Sigmoid colon (tissue), 3 donors: ENCODE results near the gene EPHA1.

Source experiments
- POLR2A ChIP-seq, 2 donors: fragments of 450-650 bp; IDR thresholded peaks; one replicate each; pipeline ENCODE4 v1.6.1; 2016; ENCODE audit warnings: antibody characterized with exemption in 2 of 2, mild to moderate bottlenecking in 2 of 2, moderate library complexity in 2 of 2
- TF ChIP-seq, protein P1 (sequence below), 4 experiments: fragments of 450-650 bp in 3 of 4; fragments of 200-600 bp in 1 of 4; IDR thresholded peaks; one replicate each; pipeline ENCODE4 v1.5.1; 2016 to 2019; ENCODE audit warnings: antibody characterized with exemption in 4 of 4, mild to moderate bottlenecking in 3 of 4, moderate library complexity in 2 of 4

DNA sequence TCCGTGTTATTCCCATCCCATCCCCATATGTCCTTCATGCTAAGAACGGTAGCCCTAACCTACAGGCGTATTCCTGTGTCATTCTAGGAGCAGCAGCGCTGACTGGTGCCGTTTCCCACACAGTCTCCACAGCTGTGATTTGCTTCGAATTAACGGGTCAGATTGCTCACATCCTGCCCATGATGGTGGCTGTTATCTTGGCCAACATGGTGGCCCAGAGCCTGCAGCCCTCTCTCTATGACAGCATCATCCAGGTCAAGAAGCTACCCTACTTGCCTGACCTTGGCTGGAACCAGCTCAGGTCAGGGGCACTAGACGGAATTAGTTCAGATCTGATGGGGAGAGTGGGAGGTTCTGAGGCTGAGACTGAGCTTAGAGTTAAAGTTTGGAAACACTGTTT, 66.8 kb downstream of the EPHA1 start:
- TF ChIP-seq, protein P1, sequence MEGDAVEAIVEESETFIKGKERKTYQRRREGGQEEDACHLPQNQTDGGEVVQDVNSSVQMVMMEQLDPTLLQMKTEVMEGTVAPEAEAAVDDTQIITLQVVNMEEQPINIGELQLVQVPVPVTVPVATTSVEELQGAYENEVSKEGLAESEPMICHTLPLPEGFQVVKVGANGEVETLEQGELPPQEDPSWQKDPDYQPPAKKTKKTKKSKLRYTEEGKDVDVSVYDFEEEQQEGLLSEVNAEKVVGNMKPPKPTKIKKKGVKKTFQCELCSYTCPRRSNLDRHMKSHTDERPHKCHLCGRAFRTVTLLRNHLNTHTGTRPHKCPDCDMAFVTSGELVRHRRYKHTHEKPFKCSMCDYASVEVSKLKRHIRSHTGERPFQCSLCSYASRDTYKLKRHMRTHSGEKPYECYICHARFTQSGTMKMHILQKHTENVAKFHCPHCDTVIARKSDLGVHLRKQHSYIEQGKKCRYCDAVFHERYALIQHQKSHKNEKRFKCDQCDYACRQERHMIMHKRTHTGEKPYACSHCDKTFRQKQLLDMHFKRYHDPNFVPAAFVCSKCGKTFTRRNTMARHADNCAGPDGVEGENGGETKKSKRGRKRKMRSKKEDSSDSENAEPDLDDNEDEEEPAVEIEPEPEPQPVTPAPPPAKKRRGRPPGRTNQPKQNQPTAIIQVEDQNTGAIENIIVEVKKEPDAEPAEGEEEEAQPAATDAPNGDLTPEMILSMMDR (IDR thresholded peaks at IDR 0.05): no peak
- no peak for TF ChIP-seq POLR2A (IDR thresholded peaks at IDR 0.05)
